ENCODE data around the gene SCFD2.
A peak's percentile ranks its signal among the peaks of the same experiment; 100 is the strongest.

Gene SCFD2

DNA sequence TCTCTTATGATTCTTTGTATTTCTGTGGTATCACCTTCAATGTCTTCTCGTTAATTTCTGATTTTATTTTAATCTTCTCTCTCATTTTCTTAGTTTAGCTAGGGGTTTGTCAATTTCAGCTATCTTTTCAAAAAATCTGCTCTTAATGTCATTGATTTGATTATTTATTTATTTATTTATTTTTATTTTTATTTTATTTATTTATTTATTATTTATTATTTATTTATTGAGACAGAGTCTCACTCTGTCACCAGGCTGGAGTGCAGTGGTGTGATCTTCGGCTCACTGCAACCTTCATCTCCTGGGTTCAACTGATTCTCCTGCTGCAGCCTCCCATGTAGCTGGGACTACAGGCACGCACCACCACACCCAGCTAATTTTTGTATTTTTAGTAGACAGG is 194.1 kb downstream of the SCFD2 start:
- DNase-seq (ENCODE audit: low read depth), result no peak
- no peak overlapping the region for H3K4me3 ChIP-seq (ENCODE audit: control insufficient read depth, low read depth, low read length)
- no peak for TF ChIP-seq CTCF (conservative IDR thresholded peaks at IDR 0.05; ENCODE audit: control insufficient read depth, insufficient read depth, low read depth, low read length)

- no peak for TF ChIP-seq CTCF (conservative IDR thresholded peaks at IDR 0.05; ENCODE audit: control insufficient read depth, insufficient read depth, low read depth, low read length)
- no peak overlapping the region for H3K4me3 ChIP-seq (ENCODE audit: control insufficient read depth, low read depth, low read length)
- DNase-seq (ENCODE audit: low read depth), result no peak
Measured at GRCh38 chr4:53169695-53170617, 195.9 kb downstream of the SCFD2 start.

- TF ChIP-seq CTCF (conservative IDR thresholded peaks at IDR 0.05; ENCODE audit: control insufficient read depth, insufficient read depth, low read depth, low read length), result no peak
- H3K4me3 ChIP-seq (ENCODE audit: control insufficient read depth, low read depth, low read length), result no peak overlapping the region
Measured at GRCh38 chr4:53168228-53168627, 197.6 kb downstream of the SCFD2 start.

GRCh38 chr4:53162969-53163368 is 202.9 kb downstream of the SCFD2 start:
- TF ChIP-seq CTCF (conservative IDR thresholded peaks at IDR 0.05; ENCODE audit: control insufficient read depth, insufficient read depth, low read depth, low read length), result no peak
- H3K4me3 ChIP-seq (ENCODE audit: control insufficient read depth, low read depth, low read length), result no peak overlapping the region
- no peak for DNase-seq (ENCODE audit: low read depth)

More at GRCh38 chr4:53168228-53168627, 197.6 kb downstream of the SCFD2 start:
- DNase-seq (ENCODE audit: low read depth), result no peak

DNA sequence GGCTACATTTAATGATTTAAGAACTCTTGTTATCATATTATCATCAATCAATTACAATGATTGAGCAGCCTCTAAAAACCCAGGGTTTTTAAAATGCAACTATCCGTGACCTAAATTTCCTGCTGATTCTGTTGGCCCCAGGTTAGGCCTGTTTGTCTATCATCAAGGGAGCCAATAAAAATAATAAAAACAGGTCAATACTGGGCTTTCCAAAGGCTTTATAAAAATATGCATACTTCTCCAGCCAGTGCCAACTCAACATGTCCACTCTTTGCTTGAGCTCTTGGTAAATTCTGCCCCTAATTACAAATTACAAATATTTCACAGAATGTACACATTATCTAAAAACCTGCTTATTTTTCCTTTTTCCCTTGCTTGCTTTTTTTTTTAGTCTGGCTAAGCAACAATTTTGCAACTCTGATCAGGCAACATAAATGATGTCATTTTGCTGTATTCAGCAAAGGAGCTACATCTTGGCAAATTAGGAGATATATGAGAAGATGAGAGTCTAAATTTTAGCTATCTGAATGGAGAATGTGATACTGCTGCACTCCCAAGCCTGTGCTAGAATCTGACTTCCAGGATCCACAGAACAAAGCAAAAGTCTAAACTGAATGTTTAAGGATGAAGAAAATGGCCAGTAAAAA is 204.0 kb downstream of the SCFD2 start:
- no peak for TF ChIP-seq CTCF (conservative IDR thresholded peaks at IDR 0.05; ENCODE audit: control insufficient read depth, insufficient read depth, low read depth, low read length)
- H3K4me3 ChIP-seq (ENCODE audit: control insufficient read depth, low read depth, low read length), result no peak overlapping the region
- DNase-seq (ENCODE audit: low read depth), result peak; percentile 27

DNA sequence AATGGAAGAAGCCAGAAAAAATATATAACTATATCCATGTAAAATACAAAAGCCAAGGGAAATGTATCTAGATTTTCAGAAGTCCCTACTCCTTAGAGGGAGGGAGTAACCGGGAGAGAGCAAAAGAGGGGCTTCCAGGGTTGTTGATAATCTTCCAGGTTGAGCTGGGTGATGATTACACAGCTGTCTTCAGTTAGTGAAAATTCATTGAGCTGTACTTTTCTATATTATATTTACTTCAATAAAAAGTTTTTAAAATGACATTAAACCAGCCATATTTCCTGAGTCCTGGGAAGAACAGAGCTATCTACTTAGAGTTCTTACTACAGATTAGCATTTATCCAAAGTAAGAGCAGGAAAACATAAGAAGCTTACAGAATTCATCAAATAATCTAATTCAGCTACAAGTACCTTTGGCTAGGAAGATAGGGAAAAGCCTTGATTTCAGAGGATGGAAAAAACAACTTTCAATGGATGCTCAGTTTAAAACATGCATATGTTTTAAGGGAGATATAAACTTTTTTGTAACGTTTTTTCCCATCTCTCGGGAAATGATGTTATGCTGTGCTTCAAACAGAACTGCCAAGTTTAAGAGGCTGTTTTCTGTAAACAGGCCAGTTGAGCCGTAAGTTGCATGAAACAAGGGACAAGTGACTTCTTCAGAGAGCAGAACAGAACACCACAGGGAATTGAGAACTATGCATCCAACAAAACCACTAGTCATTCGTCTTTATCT is 204.6 kb downstream of the SCFD2 start:
- TF ChIP-seq CTCF (conservative IDR thresholded peaks at IDR 0.05; ENCODE audit: control insufficient read depth, insufficient read depth, low read depth, low read length), result no peak
- no peak for DNase-seq (ENCODE audit: low read depth)
- no peak overlapping the region for H3K4me3 ChIP-seq (ENCODE audit: control insufficient read depth, low read depth, low read length)

Measured in fibroblast of mammary gland (primary cell).